22Rv1 (cell line): ENCODE measurements around the gene UBAP1.
"Not testable (repeated sequence)": the region's sequence is repeated elsewhere in the genome, so short reads cannot be mapped to it uniquely, and the experiment has no call there.

ENCODE experiments used
- H3K27ac ChIP-seq: fragments of 450-650 bp; 2 replicates; pipeline ENCODE4 v1.5.1; 2017
- ZFX ChIP-seq: fragments of 450-650 bp; IDR thresholded peaks from 2 replicates; pipeline ENCODE4 v1.6.1; 2017; ENCODE audit warnings: antibody characterized with exemption, borderline replicate concordance
- TF ChIP-seq, protein P1 (sequence below): fragments of 450-650 bp; IDR thresholded peaks from 2 replicates; pipeline ENCODE4 v1.5.1; 2017; ENCODE audit warnings: mild to moderate bottlenecking

UBAP1 gene

GRCh38 chr9:34227445-34227844, 48.6 kb downstream of the UBAP1 start:
- H3K27ac ChIP-seq: no peak overlapping the region
- TF ChIP-seq, protein P1, sequence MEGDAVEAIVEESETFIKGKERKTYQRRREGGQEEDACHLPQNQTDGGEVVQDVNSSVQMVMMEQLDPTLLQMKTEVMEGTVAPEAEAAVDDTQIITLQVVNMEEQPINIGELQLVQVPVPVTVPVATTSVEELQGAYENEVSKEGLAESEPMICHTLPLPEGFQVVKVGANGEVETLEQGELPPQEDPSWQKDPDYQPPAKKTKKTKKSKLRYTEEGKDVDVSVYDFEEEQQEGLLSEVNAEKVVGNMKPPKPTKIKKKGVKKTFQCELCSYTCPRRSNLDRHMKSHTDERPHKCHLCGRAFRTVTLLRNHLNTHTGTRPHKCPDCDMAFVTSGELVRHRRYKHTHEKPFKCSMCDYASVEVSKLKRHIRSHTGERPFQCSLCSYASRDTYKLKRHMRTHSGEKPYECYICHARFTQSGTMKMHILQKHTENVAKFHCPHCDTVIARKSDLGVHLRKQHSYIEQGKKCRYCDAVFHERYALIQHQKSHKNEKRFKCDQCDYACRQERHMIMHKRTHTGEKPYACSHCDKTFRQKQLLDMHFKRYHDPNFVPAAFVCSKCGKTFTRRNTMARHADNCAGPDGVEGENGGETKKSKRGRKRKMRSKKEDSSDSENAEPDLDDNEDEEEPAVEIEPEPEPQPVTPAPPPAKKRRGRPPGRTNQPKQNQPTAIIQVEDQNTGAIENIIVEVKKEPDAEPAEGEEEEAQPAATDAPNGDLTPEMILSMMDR: no peak
- TF ChIP-seq ZFX: no peak

GRCh38 chr9:34230556-34230955, 51.7 kb downstream of the UBAP1 start:
- TF ChIP-seq ZFX: no peak
- TF ChIP-seq, protein P1: no peak

GRCh38 chr9:34232201-34232600, 53.4 kb downstream of the UBAP1 start:
- no peak overlapping the region for H3K27ac ChIP-seq
- TF ChIP-seq, protein P1: no peak
- no peak for TF ChIP-seq ZFX

More at GRCh38 chr9:34230556-34230955, 51.7 kb downstream of the UBAP1 start:
- no peak overlapping the region for H3K27ac ChIP-seq

GRCh38 chr9:34233672-34234071, 54.8 kb downstream of the UBAP1 start:
- TF ChIP-seq ZFX: no peak
- TF ChIP-seq, protein P1: no peak
- H3K27ac ChIP-seq: no peak overlapping the region

DNA sequence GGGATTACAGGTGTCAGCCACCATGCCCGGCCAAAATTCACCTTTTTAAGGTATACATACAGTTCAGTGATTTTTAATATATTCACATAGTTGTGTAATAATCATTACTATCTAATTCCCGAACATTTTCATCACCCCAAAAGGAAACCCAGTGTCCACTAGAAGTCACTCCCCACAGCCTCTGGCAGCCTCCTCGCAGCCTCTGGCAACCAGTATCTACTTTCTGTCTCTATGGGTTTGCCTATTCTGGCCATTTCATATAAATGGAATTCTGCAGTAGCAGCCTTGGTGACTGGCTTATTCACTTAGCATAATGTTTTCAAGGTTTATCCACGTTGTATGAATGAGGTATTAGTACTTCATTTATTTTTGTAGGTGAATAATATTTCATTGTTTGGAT, 59.0 kb downstream of the UBAP1 start:
- TF ChIP-seq, protein P1: no peak
- TF ChIP-seq ZFX: no peak

DNA sequence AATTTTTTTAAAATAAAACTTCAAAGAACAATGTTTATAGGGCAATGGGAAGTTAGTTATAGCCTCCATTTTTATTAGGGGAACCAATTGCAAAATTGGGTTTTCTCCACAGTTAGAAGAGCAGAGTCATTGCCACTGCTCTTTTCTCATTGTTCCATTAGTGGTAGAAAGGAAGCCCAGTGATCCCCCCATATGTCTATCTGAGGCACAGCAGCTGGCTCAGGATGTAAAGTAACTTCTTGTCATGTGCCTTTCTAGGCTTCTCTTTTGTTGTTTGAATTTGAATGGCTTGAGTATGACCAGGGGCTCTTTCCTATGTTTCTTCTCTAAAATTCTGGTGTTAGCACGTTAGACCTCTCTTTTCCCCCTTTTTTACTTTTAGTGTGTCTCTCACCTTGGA, 61.2 kb downstream of the UBAP1 start:
- TF ChIP-seq, protein P1: no peak
- TF ChIP-seq ZFX: no peak
- no peak overlapping the region for H3K27ac ChIP-seq

More for the DNA sequence above, 59.0 kb downstream of the UBAP1 start:
- no peak overlapping the region for H3K27ac ChIP-seq

DNA sequence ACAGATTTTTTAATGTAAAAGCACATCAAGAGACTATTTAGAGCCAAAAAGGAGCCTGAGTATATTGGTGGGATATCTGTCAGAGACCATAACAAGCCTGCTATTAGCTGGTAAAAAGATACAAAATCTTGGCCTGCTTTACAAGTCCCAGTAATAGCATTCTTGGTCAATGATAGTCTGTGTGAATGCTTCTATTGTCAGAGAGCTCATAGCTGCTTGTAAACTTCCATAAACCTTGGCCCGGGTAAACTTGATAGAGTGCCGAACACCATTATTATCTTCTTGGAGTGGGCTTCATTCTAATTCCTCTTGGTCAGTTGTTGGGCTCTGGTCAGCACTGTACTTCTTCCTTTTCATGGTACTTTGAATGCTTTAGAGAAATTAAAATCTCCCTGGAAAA, 64.0 kb downstream of the UBAP1 start:
- TF ChIP-seq, protein P1: no peak
- no peak for TF ChIP-seq ZFX

DNA sequence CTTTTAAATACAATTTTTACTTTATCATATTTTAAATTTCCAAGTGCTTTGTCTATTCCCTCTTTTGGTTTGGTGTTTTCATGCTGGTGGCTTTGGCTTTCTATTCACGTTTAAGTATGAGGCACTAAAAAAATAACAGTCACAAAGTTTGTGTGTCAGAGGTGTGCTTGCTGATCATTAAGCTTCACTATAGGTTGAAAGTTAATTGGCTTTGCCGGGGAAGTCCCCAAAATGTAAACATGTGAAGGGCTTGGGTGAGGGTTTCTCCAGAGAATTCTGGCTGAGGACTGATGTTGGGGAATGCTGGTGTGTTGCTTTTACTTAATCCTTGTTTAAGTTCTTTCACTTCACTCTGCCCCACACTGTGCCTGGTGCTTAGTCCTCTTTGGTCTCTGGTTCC, 66.4 kb downstream of the UBAP1 start:
- H3K27ac ChIP-seq: not testable (repeated sequence)

More for the DNA sequence above, 64.0 kb downstream of the UBAP1 start:
- no peak overlapping the region for H3K27ac ChIP-seq
